GM12892 (cell line): ENCODE results near the gene EVPLL.
"Not testable (repeated sequence)": the region's sequence is repeated elsewhere in the genome, so short reads cannot be mapped to it uniquely, and the experiment has no call there.

Source experiments
- POLR2A ChIP-seq: IDR thresholded peaks from 2 replicates; pipeline ENCODE4 v1.6.1; 2011; ENCODE audit warnings: low read depth, low read length, control low read depth
- POLR2AphosphoS5 ChIP-seq: IDR thresholded peaks from 2 replicates; pipeline ENCODE4 v1.6.1; 2011; ENCODE audit warnings: low read depth, low read length, control low read depth
- TAF1 ChIP-seq: IDR thresholded peaks from 2 replicates; pipeline ENCODE4 v1.6.1; 2011; ENCODE audit warnings: low read depth, mild to moderate bottlenecking, control low read depth, low read length, borderline replicate concordance

- not testable (repeated sequence) for TF ChIP-seq POLR2AphosphoS5, POLR2A, TAF1
Observed at GRCh38 chr17:18409321-18409720, 31.7 kb downstream of the EVPLL start.
